Measurements from ENCODE around the gene DDX23.

The DDX23 gene

GRCh38 chr12:48794870-48795269 lies 57.1 kb downstream of the DDX23 start:
- no peak for DNase-seq

- DNase-seq, result no peak
Measured at GRCh38 chr12:48793696-48794095, 58.3 kb downstream of the DDX23 start.

GRCh38 chr12:48789858-48790326 lies 62.1 kb downstream of the DDX23 start:
- DNase-seq, result no peak

GRCh38 chr12:48788854-48789775 lies 62.8 kb downstream of the DDX23 start, which contains the start of gene ADCY6:
Gene ADCY6 (minus strand): TSS chr12:48789089. CDS start chr12:48783434, 5,655 bp downstream.
- no peak for DNase-seq

- DNase-seq, result no peak
Measured at GRCh38 chr12:48788524-48788853, 63.5 kb downstream of the DDX23 start.

- DNase-seq, result no peak
Measured at GRCh38 chr12:48787791-48788523, 64.0 kb downstream of the DDX23 start.

GRCh38 chr12:48786591-48787544 lies 65.1 kb downstream of the DDX23 start:
- no peak for DNase-seq

GRCh38 chr12:48783432-48783831 lies 68.5 kb downstream of the DDX23 start:
- no peak for DNase-seq

GRCh38 chr12:48782457-48783395 lies 69.2 kb downstream of the DDX23 start:
- DNase-seq, result no peak

GRCh38 chr12:48781750-48782456 lies 70.1 kb downstream of the DDX23 start:
- DNase-seq, result no peak

- DNase-seq, result no peak
Measured at GRCh38 chr12:48780381-48781025, 71.5 kb downstream of the DDX23 start.

GRCh38 chr12:48779869-48780268 lies 72.1 kb downstream of the DDX23 start:
- DNase-seq, result no peak

All from NCI-H2081 treated with DMSO at 0.1 percent for 48 hours (cell line).